Activated CD8-positive, alpha-beta memory T cell treated with anti-CD3 and anti-CD28 coated beads for 24 hours (primary cell): ENCODE data around the gene PERCC1.
"Not testable (repeated sequence)": the region's sequence is repeated elsewhere in the genome, so short reads cannot be mapped to it uniquely, and the experiment has no call there.

Source experiments
- DNase-seq: peaks from one replicate; pipeline ENCODE4 v3.0.0-alpha.2; 2020

Gene PERCC1

GRCh38 chr16:1470481-1471251 lies 39.8 kb downstream of the PERCC1 start:
- no peak for DNase-seq

DNA sequence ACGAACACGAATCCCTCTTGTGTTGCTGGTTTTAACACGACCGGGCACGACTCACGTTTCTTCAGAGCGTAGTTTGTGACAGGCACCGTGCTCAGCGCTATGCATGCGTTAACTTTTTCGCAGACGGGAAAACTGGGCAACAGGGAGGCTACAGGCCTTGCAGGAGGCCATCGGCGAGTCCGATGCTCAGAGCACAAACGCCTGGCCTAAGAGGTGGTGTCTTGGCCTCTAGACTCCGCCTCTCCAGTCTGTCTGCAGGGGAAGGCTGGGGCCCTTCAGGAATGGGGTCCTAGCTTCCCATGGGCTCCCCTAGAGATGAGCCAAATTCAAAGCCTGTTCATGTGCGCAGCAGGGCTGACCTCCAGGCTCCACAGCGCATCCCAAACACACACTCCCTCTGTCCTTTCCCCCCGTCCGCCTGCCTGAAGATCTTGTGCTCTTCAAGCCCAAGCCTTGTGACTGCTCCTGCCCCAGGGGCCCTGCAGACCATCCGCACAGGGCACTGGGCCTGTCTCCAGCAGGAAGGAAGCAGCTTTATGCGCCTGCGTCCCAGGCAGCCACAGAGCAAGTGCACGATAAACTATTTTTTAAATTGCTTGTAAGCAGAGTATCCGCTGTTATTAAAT lies 40.8 kb downstream of the PERCC1 start:
- no peak for DNase-seq

- no peak for DNase-seq
These were observed 42.1 kb downstream of the PERCC1 start for GRCh38 chr16:1472974-1473373.

DNA sequence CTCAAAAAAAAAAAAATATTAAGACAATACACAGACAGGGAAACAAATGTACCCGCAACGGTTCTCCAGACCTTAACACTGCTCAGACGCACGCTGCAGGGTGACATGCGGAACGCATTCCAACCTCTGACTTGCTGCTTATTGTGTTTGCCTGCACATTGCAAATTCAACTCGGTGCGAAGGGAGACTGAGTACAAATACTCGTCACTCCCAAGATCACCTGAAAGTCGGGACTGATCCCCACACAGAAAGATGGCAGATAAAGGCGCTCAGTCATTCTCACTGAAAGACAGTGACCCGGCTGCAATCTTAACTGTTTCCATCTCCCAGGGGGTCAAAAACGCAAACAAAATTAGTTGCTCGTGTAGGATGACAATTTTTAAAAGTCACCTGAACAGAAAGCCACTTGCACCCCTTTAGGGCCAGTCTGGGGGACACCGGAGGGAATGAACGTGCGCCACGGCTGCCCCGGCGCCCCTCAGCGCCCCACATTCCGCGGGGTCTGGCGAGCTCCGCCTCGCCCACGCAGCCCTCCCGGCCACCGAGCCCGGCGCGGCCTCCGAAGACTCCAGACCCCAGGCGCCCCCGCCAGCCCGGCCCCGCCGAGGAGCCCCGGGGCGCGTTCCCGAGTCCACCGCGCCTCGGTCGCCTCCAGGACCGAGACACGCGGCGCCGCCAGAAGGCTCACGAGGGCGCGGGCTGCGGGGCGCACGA lies 43.4 kb downstream of the PERCC1 start:
- DNase-seq: no peak

GRCh38 chr16:1474796-1475551 lies 44.1 kb downstream of the PERCC1 start, which contains the start of gene CLCN7:
Gene CLCN7, minus strand, starts transcription at chr16:1475028. Its CDS starts 54 bp downstream, at chr16:1474974.
- peak; percentile 94 for DNase-seq

DNA sequence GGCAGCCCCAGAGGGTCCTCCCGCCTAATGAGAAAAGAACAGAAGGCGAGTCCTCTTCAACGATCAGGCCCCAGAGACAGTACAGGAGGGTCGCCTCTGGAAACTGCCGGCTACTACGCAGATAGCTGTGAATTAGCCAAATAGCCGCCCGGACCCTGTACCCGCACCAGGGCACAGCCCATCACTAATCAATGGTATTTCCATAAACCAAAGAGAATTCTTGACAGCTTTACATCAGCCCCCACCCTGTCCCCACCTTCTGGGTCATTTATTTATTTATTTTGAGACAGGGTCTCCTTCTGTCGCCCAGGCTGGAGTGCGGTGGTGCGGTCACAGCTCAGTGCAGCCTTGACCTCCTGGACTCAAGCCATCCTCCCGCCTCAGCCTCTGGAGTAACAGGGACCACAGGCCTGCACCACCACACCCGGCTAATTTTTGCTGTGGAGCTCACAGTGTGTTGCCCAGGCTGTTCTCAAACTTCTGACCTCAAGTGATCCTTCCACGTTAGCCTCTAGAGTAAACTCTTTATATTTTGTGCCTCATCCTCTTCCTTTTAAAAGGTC lies 44.8 kb downstream of the PERCC1 start:
- DNase-seq: no peak

- no peak for DNase-seq
These were observed 46.2 kb downstream of the PERCC1 start for GRCh38 chr16:1477033-1477432.

DNA sequence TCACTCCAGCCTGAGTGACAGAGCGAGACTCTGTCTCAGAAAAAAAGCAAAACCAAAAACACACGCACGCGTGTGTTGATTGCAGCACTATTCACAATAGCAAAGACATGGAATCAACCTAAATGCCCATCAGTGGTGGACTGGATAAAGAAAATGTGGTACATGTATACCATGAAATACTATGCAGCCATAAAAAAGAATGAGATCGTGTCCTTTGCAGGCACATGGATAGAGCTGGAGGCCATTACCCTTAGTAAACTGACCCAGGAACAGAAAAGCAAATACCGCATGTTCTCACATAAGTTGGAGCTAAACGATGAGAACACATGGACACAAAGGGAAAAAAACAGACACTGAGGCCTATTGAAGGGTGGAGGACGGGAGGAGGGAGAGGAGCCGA lies 48.1 kb downstream of the PERCC1 start:
- DNase-seq: not testable (repeated sequence)

DNA sequence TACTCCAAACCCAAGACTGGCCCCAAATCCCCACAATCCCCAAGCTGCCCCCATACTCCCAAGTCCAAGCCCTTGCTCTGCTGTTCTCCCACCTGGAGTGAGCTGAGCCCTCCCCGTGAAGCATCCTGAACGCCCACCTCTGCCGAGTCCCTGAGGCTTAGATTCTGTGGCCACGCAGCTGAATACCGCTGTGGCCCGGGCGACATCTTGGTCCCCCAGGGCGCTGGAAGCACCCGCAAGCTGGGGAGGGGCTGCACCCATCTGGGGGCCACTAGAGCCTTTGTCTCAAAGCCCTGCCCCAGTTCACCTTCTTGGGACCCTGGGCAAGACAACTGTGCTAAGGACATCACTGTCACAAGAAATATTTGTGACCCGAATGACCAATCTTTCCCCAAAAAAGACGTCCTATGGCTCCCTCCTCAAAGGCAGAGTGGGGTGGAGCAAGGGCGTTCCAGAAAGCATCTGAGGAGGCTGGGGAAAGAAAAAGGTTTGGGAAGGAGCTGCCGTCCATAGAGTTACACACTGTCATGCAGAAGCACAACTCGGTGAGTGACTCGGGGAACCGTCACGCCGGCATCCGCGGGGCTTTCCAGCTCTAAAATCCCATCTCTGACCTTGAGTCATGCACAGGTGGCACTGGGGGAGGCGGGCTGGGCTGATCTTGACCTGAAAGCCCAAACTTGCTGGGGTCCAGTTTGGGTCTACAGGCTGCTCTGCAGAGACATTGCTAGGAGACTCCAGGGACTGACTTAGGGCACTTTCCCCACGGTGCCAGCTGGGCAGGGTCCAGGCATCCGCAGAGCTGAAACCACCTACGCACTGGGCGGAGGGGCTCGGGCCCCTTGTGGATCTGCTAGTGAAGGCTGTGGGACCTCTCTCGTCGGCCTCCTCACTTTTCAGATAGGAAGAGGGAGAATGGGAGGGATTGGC lies 51.3 kb downstream of the PERCC1 start:
- DNase-seq: no peak
